DND-41 (cell line): ENCODE measurements around the gene PLEKHM3.

Experiments used
- EZH2 ChIP-seq: IDR thresholded peaks from 3 replicates; pipeline ENCODE4 v1.6.1; 2012; ENCODE audit warnings: borderline replicate concordance, low read depth, mild to moderate bottlenecking, moderate library complexity, low read length, inconsistent platforms; ENCODE audit not compliant: severe bottlenecking
- TF ChIP-seq, protein P1 (sequence below): IDR thresholded peaks from 2 replicates; pipeline ENCODE4 v1.5.1; 2012; ENCODE audit warnings: borderline replicate concordance, low read length, moderate library complexity, mild to moderate bottlenecking; ENCODE audit not compliant: poor library complexity, severe bottlenecking; ENCODE audit errors: extremely low read depth

DNA sequence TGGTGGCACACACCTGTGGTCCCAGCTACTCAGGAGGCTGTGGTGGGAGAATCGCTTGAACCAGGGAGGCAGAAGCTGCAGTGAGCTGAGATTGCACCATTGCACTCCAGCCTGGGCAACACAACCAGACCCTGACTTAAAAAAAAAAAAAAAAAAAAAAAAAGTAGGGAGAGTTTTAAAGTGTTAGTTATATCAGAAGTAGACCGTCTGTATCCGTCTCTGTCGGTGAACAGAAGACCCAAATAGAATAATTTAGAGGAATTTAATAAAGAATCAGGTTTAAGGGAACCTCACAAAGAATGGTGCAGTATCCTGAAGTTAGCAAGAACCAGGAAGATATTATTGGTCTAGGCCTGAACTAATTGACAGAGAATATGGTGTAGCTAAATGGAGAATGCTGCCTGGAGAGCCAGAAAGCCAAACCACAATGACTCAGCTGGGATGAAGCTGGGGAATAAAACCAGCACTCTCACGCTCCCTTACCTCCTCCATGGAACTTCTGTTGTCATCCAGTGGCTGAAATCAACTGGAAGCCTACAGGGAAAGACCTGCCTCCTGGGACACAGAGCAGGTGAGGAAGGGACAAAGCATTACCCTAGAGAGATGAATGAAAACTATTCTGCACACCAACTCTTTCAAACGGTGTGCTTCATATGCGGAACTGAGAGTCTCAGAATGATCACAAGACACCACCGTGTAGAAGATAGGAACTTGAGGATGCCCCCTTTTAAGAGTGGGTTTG lies 39.1 kb upstream of the PLEKHM3 start:
- TF ChIP-seq, protein P1, sequence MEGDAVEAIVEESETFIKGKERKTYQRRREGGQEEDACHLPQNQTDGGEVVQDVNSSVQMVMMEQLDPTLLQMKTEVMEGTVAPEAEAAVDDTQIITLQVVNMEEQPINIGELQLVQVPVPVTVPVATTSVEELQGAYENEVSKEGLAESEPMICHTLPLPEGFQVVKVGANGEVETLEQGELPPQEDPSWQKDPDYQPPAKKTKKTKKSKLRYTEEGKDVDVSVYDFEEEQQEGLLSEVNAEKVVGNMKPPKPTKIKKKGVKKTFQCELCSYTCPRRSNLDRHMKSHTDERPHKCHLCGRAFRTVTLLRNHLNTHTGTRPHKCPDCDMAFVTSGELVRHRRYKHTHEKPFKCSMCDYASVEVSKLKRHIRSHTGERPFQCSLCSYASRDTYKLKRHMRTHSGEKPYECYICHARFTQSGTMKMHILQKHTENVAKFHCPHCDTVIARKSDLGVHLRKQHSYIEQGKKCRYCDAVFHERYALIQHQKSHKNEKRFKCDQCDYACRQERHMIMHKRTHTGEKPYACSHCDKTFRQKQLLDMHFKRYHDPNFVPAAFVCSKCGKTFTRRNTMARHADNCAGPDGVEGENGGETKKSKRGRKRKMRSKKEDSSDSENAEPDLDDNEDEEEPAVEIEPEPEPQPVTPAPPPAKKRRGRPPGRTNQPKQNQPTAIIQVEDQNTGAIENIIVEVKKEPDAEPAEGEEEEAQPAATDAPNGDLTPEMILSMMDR, result no peak
- TF ChIP-seq EZH2, result no peak
